OCI-LY7 (cell line): ENCODE measurements around the gene PRR23B. TPM values are rescaled to one million over a fixed set of nuclear protein-coding genes. Genes with fewer than 3 reads are reported as not detected.

ENCODE experiments used
- BruUV-seq: library from RNA; stranded (reverse); fragments of 400-500 nt; replicated peaks from 2 replicates; lab custom pipeline; 2021; lab: Mats Ljungman, UMichigan
- CTCF ChIA-PET: fragments of 300-600 bp; sonication (Branson Sonifier 250); formaldehyde crosslinking; loops from one replicate; lab custom pipeline; 2022; ENCODE audit warnings: antibody characterized with exemption; ENCODE audit not compliant: unreplicated experiment; lab: Charles Lee
- POLR2A ChIA-PET: fragments of 300-600 bp; sonication (Branson Sonifier 250); formaldehyde crosslinking; loops from one replicate; lab custom pipeline; 2022; ENCODE audit warnings: antibody characterized with exemption; lab: Charles Lee
- DNase-seq: peaks from one replicate; pipeline ENCODE4 v3.0.0-alpha.2; 2015; ENCODE audit warnings: low spot score
- H2AFZ ChIP-seq: fragments of 200-600 bp; sonication (generic), shearing (Covaris generic); 2 replicates; pipeline ENCODE4 v1.6.1; 2014; ENCODE audit warnings: mild to moderate bottlenecking, antibody characterized with exemption, low read length, moderate library complexity
- H3K27ac ChIP-seq: fragments of 200-600 bp; sonication (generic); 2 replicates; pipeline ENCODE4 v1.5.1; 2014; ENCODE audit warnings: mixed run types, low read depth, mild to moderate bottlenecking, moderate library complexity, low read length, inconsistent platforms; ENCODE audit not compliant: poor library complexity, severe bottlenecking
- H3K36me3 ChIP-seq: fragments of 200-600 bp; sonication (generic); 2 replicates; pipeline ENCODE4 v1.6.1; 2014; ENCODE audit warnings: mild to moderate bottlenecking, antibody characterized with exemption, low read length, moderate library complexity, mixed read lengths; ENCODE audit not compliant: insufficient read depth
- H3K4me1 ChIP-seq: fragments of 200-600 bp; sonication (generic); 2 replicates; pipeline ENCODE4 v1.5.1; 2014; ENCODE audit warnings: mild to moderate bottlenecking, low read length; ENCODE audit not compliant: insufficient read depth, poor library complexity, severe bottlenecking
- H3K4me2 ChIP-seq: fragments of 200-600 bp; sonication (generic); 2 replicates; pipeline ENCODE4 v1.6.1; 2014; ENCODE audit warnings: mild to moderate bottlenecking, low read length
- H3K4me3 ChIP-seq: fragments of 200-600 bp; sonication (generic); 2 replicates; pipeline ENCODE4 v1.5.1; 2014; ENCODE audit warnings: mild to moderate bottlenecking, low read depth, low read length; ENCODE audit not compliant: poor library complexity, severe bottlenecking
- H3K79me2 ChIP-seq: fragments of 200-600 bp; sonication (generic); 2 replicates; pipeline ENCODE4 v1.6.1; 2016; ENCODE audit warnings: low read depth, mild to moderate bottlenecking, low read length, moderate library complexity, mixed read lengths; ENCODE audit not compliant: insufficient read depth
- H3K9me2 ChIP-seq: fragments of 200-600 bp; sonication (generic); 2 replicates; pipeline ENCODE4 v1.6.1; 2016; ENCODE audit warnings: mild to moderate bottlenecking, low read length, mixed read lengths; ENCODE audit not compliant: insufficient read depth
- H3K9me3 ChIP-seq: fragments of 200-600 bp; sonication (generic); 2 replicates; pipeline ENCODE4 v1.6.1; 2014; ENCODE audit warnings: mild to moderate bottlenecking, mixed run types, low read length, mixed read lengths
- H4K20me1 ChIP-seq: fragments of 200-600 bp; sonication (generic); 2 replicates; pipeline ENCODE4 v1.6.1; 2014; ENCODE audit warnings: mild to moderate bottlenecking, antibody characterized with exemption, low read length, moderate library complexity, mixed read lengths; ENCODE audit not compliant: insufficient read depth
- CTCF ChIP-seq: fragments of 200-600 bp; sonication (generic); conservative IDR thresholded peaks from 2 replicates; pipeline ENCODE4 v1.5.1; 2014; ENCODE audit warnings: mild to moderate bottlenecking, antibody characterized with exemption, low read length, moderate library complexity, mixed read lengths
- EZH2phosphoT487 ChIP-seq: fragments of 200-600 bp; sonication (generic); IDR thresholded peaks from 2 replicates; pipeline ENCODE4 v1.6.1; 2018; ENCODE audit warnings: low read depth, borderline replicate concordance, mild to moderate bottlenecking, mixed run types, antibody characterized with exemption, low read length, moderate library complexity, mixed read lengths
- intact Hi-C: fragments of 100-400 bp; cut with micrococcal nuclease; formaldehyde crosslinking; loops from one replicate; pipeline ENCODE4 v1.10.0; 2022; ENCODE audit not compliant: unreplicated experiment
- total RNA-seq, 2 experiments: library from RNA; depleted of rRNA in 1 of 2; stranded (reverse); fragments of >200 nt in 1 of 2; shearing (Covaris generic) in 1 of 2; gene quantifications; 2 replicates each; pipeline ENCODE4 v1.2.3, GENCODE V29; 2014 to 2022

The PRR23B gene
- total RNA-seq, 2 experiments from 2014 or later: not detected

GRCh38 chr3:138976047-138976446, 44.7 kb downstream of the PRR23B start:
- intact Hi-C loops: no loop called here
- Histone ChIP-seq H3K36me3 (no peaks in the 10 kb centered on the region), H3K4me2 (no peak overlapping the region), H4K20me1 (no peaks in the 10 kb centered on the region), H2AFZ (no peak overlapping the region), H3K27ac (no peak overlapping the region), H3K9me3 (no peaks in the 10 kb centered on the region), H3K79me2 (no peaks in the 10 kb centered on the region), H3K4me1 (no peaks in the 10 kb centered on the region), H3K4me3 (no peak overlapping the region), H3K9me2 (no peaks in the 10 kb centered on the region)
- DNase-seq: no peak
- BruUV-seq: no TSS peak
- POLR2A ChIA-PET: no interaction called here
- CTCF ChIA-PET: no interaction called here
- TF ChIP-seq EZH2phosphoT487 (no peak), CTCF (no peak)

GRCh38 chr3:138975351-138975750, 45.4 kb downstream of the PRR23B start:
- H3K9me3 ChIP-seq: no peaks in the 10 kb centered on the region
- H3K27ac ChIP-seq: no peak overlapping the region
- no peak overlapping the region for H3K4me3 ChIP-seq
- no peaks in the 10 kb centered on the region for H3K36me3 ChIP-seq
- H3K4me2 ChIP-seq: no peak overlapping the region
- intact Hi-C loops: no loop called here
- H3K79me2 ChIP-seq: no peaks in the 10 kb centered on the region
- H2AFZ ChIP-seq: no peak overlapping the region
- DNase-seq: no peak
- H3K9me2 ChIP-seq: no peaks in the 10 kb centered on the region
- H4K20me1 ChIP-seq: no peaks in the 10 kb centered on the region
- POLR2A ChIA-PET: no interaction called here
- no TSS peak for BruUV-seq
- CTCF ChIA-PET: no interaction called here
- TF ChIP-seq EZH2phosphoT487 (no peak), CTCF (no peak)
- no peaks in the 10 kb centered on the region for H3K4me1 ChIP-seq

- H2AFZ ChIP-seq: no peak overlapping the region
- H3K9me2 ChIP-seq: no peaks in the 10 kb centered on the region
- intact Hi-C loops: no loop called here
- H3K27ac ChIP-seq: no peak overlapping the region
- H3K4me2 ChIP-seq: no peak overlapping the region
- no peaks in the 10 kb centered on the region for H4K20me1 ChIP-seq
- no peaks in the 10 kb centered on the region for H3K4me1 ChIP-seq
- H3K36me3 ChIP-seq: no peaks in the 10 kb centered on the region
- no peaks in the 10 kb centered on the region for H3K9me3 ChIP-seq
- TF ChIP-seq EZH2phosphoT487 (no peak), CTCF (no peak)
- DNase-seq: no peak
- CTCF ChIA-PET: no interaction called here
- POLR2A ChIA-PET: interaction anchor here (0.6 to 1.4 kb wide), 3 partner anchors 12 to 1790 kb away, joined by 3 to 6 read pairs (median 4); no protein-coding TSS in a partner anchor
- BruUV-seq: no TSS peak
- H3K79me2 ChIP-seq: no peaks in the 10 kb centered on the region
- no peak overlapping the region for H3K4me3 ChIP-seq
These were observed 46.3 kb downstream of the PRR23B start for GRCh38 chr3:138974462-138974861.
